Measurements from ENCODE around the gene CYSRT1.
A peak's percentile ranks its signal among the peaks of the same experiment; 100 is the strongest.
"Not testable (repeated sequence)": the region's sequence is repeated elsewhere in the genome, so short reads cannot be mapped to it uniquely, and the experiment has no call there.

Gene CYSRT1

DNA sequence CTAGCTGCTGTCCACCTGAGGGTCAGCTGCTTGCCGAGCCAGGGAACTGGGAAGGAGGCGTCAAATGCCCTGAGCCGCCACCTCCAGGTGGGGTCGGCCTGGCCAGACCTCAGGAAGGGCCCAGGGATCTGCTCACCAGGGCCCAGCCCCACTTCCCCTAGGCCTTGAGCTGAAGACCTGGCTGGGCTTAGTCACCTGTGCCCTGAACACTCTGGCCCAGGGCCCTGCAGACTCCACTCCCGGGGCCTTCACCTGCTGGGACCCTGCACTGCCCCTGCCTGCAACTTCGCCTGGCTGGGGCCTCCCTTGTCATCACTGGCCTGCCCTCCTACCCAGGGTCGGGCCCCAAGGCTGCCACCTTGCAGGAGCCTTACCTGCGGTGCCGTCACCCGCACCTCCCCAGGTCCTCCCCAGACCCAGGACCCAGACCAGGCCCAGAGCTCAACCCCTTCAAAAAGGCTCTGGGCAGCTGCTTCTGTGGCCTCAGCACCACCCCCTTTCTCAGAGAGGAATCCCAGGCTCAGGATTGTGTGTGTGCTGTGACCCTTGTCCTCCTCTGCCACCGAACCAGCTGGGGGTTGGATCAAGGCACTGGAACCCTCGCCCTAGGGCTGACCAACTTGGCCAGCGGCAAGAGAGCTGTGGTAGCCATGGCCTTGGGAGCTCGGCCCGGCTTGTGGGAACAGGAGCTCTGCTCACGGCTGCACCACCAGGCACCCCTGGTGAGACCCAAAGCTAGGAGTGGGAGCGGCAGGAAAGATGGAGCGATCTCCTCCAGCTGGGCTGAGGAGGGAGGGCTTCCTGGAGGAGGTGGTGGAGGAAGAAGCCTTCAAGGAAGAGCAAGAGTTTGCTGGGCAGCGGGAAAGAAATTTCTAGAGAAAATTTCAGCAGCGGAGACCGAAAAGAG lies 29.0 kb downstream of the CYSRT1 start:
- no peak for DNase-seq

DNA sequence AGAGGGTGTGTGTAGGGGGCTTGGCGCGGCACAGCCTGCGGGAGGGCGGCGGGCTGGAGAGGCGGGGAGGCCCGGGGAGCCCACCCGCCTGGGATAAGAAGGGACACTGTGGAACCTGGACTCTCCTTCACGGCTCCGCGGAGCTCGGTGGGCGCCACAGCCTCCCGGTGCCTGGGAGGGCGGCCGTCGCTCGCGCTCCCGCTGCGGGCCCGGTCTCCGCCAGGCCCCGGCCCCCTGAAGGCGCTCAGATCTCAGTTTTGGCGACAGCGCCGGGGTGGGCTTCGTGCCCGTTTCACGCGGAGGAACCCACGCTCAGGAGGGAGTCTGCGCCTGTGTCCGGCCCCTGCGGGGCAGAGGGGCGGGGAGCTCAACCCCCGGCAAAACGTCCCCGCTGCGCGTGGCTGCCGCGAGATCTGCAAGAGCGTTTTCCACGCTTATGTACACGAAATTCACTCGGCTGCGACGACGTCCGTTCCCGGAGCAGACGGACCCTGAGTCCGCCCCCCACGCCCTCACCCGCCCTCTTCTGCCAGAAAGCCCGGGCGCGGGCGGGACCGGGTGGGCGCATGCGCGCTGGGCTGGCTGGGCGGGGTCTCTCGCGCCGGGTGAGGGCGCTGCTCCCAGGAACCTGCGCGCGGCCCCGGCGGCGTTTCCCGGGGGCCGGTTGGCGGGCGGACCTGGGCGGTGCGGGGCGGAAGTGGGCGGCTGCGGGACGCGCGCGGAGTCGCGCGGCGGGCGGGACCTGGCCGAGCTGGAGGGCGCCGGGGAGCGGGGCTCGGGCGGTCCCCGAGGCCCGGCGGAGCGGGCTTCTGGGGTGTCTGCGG lies 29.9 kb downstream of the CYSRT1 start, which contains the start of gene NELFB:
Gene NELFB (plus strand): TSS at position 704 of the 824 bp plus-strand sequence.
- peak; percentile 33 for DNase-seq

DNA sequence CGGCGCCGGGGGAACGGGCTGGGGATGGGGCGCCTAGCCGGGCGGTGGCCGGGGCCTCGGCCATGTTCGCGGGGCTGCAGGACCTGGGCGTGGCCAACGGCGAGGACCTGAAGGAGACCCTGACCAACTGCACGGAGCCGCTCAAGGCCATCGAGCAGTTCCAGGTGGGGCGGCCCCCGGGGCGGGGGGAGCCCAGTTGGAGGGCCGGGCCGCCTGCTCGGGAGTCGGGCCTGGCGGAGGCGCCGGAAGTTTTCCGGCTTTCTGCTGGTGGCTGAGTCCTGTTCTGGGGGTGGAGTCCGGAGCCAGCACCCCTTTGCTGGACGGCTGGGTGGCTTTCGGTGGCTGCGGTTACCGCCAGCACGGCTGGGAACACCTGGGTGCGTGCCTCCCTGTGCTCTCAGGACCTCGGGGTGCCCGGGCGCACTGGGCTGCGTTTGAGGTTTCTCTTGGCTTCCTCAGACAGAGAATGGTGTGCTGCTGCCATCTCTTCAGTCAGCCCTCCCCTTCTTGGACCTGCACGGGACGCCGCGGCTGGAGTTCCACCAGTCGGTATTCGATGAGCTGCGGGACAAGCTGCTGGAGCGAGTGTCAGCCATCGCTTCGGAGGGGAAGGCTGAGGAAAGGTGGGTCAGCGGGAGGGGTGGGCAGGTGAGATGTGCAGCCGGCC lies 30.6 kb downstream of the CYSRT1 start:
- DNase-seq = no peak

DNA sequence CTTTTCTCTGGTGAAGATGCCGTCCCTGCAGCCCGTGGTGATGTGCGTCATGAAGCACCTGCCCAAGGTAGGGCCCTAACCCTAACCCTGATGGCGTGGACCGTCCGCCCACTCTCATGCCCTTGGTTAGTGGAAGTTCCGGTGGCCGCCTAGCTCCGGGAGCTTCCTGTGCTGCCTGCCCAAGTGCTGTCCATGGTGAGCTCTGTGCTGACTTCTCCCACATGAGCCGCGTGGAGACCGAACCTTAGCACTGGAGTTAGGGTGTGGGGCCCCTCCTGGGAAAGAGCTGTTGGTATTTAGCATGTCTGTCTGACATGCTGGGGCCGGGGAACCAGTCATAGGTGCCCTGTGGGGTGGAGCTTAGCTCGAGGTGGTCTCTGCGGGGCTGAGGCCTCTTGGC lies 31.4 kb downstream of the CYSRT1 start:
- DNase-seq = no peak

DNA sequence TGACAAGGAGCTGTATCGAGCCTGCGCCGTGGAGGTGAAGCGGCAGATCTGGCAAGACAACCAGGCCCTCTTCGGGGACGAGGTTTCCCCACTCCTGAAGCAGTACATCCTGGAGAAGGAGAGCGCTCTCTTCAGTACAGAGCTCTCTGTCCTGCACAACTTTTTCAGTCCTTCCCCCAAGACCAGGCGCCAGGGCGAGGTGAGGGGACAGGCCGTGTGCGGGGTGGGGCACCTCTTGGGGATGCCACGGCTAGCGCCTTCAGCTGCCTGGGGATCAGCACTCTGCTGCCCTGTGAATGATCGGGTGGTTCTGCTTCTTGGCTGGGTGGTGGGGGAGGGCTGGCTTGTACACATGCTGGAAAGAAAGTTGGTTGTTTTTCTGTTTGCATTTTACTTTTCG lies 31.9 kb downstream of the CYSRT1 start:
- no peak for DNase-seq

DNA sequence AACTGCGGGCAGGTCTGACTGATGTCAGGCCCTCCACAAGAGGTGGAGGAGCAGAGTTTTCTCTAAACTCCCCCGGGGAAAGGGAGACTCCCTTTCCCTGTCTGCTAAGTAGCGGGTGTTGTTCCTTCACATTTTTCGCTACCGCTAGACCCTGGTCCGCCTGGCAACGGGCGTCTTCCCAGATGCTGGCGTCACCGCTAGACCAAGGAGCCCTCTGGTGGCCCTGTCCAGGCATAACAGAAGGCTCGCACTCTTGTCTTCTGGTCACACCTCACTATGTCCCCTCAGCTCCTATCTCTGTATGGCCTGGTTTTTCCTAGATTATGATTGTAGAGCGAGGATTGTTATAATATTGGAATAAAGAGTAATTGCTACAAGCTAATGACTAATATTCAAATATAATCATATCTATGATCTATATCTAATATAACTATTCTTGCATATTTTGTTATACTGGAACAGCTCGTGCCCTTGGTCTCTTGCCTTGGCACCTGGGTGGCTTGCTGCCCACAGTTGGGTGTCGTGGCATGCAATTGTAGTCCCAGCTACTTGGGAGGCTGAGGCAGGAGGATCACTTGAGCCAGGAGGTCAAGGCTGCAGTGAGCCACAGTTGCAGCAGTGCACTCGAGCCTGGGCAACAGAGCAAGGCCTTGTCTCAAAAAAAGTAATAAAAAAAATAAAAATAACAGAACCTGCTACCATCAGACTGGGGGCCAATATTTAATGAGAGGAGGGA lies 37.4 kb downstream of the CYSRT1 start:
- DNase-seq = not testable (repeated sequence)

DNA sequence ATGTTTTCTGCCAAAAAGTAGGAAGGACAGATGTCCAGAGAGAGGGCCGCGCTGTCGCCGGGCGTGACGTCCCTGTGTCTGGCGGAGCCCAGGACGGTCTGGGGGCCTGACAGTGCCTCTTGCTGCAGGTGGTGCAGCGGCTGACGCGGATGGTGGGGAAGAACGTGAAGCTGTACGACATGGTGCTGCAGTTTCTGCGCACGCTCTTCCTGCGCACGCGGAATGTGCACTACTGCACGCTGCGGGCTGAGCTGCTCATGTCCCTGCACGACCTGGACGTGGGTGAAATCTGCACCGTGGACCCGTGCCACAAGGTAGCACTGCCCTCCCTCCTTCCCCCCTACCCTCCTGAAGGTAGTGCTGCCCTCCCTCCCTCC lies 37.9 kb downstream of the CYSRT1 start:
- DNase-seq = no peak

DNA sequence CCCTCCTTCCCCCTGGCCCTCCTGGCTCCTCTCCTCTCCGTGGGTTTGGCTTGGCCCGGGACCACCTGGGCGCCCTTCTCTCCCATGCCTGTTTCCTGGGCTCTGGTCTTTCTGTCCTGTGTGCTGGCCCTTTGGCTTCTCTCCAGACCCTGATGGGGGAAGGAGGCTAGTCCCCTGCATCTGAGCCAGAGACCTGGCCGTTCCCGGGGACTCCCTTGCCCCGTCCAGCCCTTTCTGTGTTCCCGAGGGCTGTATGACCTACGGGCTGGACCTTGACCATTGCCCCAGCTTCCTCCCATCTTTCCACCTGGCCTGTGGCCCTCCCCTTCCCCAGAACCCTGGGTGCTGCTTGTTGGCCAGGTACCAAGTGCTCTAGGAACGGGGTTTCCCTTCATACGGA lies 38.5 kb downstream of the CYSRT1 start:
- no peak for DNase-seq

DNA sequence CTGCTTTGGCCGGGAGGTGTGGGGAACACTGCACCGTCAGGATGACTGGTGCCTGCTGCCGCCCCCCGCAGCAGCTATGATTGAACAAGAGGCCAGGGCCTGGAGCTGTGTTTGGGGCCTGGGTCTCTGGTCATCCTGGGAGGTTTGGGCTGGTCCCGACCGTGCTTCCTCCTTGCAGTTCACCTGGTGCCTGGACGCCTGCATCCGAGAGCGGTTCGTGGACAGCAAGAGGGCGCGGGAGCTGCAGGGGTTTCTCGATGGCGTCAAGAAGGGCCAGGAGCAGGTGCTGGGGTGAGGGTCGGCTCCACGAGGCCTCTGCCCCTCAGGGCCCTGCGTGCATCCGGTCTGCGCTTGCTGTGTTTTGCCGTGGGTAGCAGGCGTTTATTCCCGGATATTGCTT lies 39.1 kb downstream of the CYSRT1 start:
- no peak for DNase-seq

DNA sequence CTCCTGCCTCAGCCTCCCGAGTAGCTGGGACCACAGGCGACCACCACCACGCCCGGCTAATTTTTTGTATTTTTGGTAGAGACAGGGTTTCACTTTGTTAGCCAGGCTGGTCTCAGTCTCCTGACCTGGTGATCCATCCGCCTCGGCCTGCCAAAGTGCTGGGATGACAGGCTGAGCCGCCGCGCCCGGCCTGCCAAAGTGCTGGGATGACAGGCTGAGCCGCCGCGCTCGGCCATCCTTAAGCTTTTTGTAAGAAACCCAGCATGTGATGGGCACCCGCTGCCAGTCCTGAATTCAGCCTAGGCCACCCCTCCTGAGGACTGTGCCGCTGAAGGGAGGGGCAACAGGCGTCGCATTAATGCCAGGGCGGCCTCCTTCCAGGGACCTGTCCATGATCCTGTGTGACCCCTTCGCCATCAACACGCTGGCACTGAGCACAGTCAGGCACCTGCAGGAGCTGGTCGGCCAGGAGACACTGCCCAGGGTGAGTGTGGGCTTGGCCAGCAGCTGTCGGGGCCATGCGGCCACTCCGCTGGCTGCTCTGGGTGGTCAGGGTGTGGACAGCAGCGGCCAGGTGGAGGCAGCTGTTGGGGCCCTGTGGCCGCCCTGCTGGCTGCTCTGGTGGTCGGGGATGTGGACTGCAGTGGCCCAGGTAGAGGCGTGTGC lies 40.7 kb downstream of the CYSRT1 start:
- DNase-seq = no peak

DNA sequence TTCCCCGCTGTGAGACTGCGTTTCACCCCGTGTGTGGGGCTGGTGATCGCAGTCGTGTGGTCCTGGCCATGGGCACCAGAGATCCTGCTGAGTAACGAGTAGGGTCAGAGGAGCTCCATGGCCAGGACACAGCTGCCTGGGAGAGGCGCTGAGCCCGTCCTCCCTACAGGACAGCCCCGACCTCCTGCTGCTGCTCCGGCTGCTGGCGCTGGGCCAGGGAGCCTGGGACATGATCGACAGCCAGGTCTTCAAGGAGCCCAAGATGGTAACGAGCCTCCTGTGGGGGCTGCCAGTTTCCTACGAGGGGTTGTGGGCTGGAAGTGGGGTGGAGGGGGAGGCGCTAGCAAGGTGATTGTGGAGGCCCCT lies 41.2 kb downstream of the CYSRT1 start:
- no peak for DNase-seq

DNA sequence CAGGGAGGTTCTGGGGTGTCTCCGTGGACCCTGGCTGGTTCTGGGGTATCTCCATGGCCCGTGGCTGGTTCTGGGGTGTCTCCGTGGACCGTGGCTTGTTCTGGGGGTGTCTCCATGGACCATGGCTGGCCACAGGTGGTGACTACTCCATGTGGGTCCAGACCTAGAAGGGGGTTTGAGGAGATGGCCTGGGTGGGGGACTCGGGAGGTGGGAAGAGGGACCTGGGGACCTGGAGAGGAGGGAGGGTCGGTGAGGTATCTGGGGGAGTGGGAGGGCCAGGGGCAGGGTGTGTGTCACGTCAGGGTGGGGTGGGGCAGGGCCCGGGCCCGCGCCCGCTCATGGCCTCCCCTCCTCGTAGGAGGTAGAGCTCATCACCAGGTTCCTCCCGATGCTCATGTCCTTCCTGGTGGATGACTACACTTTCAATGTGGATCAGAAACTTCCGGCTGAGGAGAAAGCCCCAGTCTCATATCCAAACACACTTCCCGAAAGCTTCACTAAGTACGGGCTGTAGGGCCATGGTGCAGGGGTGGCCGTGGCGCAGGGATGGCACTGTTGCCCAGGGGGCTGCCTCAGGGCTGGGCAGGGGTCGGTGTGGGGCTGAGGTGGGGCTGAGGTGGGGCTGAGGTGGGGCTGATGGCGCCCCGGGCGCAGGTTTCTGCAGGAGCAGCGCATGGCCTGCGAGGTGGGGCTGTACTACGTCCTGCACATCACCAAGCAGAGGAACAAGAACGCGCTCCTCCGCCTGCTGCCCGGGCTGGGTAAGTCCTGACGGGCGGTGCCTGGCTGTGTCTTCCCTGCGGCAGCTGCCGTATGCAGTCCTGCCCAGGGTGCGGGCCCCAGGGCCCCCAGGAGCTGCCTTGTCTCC lies 41.8 kb downstream of the CYSRT1 start:
- DNase-seq = no peak

DNA sequence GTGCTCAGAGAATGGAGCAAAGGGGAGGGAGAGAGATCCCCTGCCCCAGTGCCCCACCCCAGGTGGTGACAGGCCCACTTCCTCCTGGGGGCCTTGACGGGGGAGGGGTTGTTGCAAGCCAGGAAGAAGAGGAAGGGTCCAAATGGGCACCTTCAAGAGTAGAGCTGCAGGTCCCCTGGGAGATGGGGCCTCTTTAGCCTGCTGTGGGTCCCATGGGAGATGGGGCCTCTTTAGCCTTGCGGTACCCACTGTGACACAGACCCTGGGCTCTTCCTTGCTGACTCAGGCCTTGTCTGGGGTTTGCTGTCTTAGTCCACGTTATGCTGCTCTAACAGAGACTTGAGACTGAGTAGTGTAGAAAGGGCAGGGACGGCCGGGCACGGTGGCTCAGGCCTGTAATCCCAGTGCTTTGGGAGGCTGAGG lies 43.0 kb downstream of the CYSRT1 start:
- no peak for DNase-seq

DNA sequence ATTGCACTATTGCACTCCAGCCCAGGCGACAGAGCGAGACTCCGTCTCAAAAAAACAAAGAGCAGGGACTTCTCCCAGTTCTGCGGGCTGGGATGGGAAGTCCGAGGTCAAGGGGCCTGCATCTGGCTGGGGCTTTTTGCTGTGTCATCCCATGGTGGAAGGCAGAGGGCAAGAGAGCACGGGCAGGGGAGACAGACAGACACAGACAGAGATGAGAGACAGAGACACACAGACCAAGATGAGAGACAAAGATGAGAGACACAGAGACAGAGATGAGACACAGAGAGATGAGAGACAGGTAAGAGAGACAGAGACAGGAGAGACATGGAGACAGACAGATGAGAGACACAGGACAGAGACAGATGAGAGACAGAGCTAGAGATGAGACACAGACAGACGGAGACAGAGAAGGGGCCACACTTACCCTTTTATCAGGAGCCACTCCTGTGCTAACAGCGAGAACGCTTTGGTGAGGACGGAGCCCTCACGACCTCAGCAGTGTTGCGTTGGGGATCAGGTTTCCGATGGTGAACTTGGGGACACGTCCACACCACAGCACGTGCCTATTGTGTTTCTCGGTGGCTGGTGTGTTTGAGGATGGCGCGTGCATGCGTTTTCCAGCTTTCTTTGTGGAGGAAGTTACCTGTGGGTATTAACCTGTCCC lies 43.7 kb downstream of the CYSRT1 start:
- no peak for DNase-seq

DNA sequence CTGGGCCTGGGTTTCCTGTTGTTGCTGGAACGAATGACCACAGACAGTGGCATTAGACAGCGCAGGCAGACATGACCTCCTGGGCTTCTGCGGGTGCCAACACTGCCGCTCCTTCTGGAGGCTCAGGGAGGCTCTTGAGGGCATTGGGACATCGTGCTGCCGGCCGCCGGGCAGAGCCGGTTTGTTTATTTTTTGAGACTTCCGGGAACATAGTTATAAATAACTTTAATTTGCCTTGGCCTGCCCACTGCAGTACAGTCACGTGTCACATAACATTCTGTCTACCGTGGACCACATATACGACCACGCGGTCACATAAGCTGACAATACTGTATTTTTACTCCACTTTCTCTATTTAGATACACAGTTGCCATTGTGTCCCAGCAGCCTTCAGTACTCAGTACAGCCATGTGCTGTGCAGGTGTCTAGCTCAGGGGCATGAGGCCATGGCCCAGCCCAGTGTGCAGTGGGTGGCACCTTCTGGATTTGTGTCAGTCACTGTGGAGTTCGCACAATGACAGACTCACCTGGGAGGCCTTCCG lies 44.3 kb downstream of the CYSRT1 start:
- no peak for DNase-seq

DNA sequence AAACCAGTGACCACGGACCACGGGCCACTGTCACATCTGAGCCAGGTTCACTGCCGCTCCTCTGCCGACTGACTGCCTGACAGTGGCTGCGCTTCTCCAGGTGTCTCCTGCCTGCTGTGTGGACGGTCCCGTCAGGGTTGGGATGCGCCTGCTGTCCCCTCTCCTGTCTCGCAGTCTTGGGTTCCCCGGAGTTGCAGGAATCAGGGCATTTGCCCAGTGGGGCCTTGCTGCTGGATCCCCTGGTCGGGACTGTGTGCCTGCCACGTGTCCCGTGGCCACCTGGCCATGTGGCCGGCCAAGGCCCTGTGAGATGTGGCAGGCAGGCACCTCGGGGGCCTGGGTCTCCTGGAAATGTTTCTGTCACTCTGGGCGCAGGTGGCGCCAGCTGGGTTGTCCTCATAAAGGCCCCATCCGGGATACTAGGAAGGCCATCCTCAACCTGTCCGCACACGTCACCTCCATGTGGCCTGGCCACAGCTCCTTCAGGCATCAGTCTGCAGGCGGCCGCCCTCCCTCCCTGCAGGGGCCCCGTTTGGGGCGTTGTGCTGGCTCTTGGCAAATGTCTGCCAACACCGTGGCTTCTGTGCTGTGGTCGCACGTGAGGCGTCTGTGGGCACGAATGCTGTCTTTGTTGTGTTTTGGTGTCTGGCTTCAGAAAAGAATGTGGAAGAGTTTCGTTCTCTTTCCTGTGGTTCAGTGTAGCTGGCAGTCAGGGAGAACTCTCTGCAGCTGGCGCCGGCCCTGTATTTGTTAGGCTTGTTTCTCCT lies 46.1 kb downstream of the CYSRT1 start:
- DNase-seq = no peak

DNA sequence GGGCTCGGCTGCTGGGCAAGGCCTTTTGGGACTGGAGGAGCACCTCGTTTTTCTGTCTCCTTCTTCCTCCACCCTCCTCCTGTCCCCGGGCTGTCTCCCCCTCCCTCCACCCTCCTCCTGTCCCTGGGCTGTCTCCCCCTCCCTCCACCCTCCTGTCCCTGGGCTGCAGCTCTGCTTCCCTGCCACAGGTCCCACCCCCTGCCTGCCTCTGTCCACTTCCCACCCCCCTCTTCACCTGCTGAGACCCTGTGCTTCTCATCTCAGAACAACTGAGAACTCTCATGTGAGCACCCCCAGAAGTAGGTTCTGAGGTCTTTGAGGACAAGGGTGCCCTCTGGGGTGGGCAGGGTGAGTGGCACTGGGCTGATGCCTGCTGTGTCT lies 46.7 kb downstream of the CYSRT1 start:
- no peak for DNase-seq

DNA sequence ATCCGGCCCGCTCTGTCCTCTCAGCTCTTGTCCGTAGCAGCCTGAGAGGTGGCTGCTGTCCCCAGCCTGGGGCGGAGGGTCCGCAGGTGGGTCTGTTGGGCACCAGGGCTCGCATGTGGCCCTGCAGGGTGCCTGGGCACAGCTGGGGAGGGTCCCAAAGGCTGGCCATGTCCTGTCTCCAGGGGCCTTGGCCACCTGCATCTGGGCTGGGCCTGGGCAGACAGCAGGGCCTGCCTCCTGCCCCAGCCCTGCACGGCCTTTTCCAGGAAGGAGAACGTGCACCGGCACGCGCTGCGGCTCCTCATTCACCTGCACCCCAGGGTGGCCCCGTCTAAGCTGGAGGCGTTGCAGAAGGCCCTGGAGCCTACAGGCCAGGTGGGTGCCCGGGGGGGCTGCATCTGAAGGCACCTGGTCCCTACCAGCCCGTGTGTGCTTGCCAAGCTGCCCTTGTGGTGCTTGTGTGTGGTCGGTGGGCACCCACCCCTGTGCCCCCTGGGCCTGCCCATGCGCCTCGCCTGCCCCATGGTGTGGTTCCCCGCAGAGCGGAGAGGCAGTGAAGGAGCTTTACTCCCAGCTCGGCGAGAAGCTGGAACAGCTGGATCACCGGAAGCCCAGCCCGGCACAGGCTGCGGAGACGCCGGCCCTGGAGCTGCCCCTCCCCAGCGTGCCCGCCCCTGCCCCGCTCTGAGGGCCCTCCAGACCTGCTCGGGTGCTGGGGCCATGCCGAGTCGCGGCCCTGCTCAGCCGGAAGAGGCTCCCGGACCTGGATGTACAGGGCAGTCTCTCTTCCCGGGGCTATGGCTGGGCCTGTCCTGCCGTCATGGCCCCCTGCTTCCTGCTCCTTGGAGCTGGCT lies 47.5 kb downstream of the CYSRT1 start:
- DNase-seq = no peak

DNA sequence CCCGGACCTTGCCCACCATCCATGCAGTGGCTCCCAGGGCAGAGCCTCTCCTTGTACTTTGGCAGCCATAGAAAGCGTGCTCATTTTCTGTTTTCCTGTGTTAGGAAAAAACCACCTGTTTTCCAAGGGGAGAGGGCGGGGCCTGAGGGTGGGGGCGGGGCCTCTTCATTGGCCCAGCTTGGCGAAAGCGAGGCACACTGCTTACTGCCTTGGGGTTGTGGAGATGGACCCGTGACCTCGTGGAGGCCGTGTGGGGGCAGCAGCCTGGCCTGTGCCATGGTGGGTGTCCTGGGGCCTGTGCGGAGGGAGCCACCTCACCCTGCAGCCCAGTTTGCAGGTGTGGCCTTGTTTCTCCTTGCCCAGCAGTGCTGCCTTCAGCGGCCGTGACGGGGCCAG lies 48.1 kb downstream of the CYSRT1 start:
- DNase-seq = no peak
